ENCODE results near the gene TRIP12. TPM values are rescaled to one million over a fixed set of nuclear protein-coding genes. Genes with fewer than 3 reads are reported as not detected.

TRIP12 gene
- total and polyA plus RNA-seq, 2 donors (not counting 3 experiments of a cell fraction or from before 2014, with no cell fraction given): 53.8 to 278 TPM

GRCh38 chr2:229800997-229801754 lies 120.6 kb downstream of the TRIP12 start:
- no peak overlapping the region for H3K27ac ChIP-seq (ENCODE audit: insufficient read depth, low read depth, low read length)
- H3K9me1 ChIP-seq (replicated peaks; ENCODE audit: control insufficient read depth, extremely low read depth, insufficient read depth, low read length): no peaks in the 10 kb centered on the region
- H4K20me1 ChIP-seq (replicated peaks; ENCODE audit: control insufficient read depth, extremely low read depth, insufficient read depth, low read length): peaks cover 5% of the 10 kb centered on the region
- H3K9me3 ChIP-seq (replicated peaks; ENCODE audit: control insufficient read depth, insufficient read depth, low read length): no peaks in the 10 kb centered on the region
- H3K9ac ChIP-seq (replicated peaks; ENCODE audit: extremely low read depth, insufficient read depth, low read length): no peak overlapping the region
- H3K4me2 ChIP-seq (ENCODE audit: insufficient read depth, low read length): no peak overlapping the region
- TF ChIP-seq MAX (IDR thresholded peaks at IDR 0.05; ENCODE audit: insufficient read depth, insufficient read length) (no peak), FOS (IDR thresholded peaks at IDR 0.05; ENCODE audit: borderline replicate concordance, insufficient read depth, low read length) (no peak), POLR2AphosphoS5 (IDR thresholded peaks at IDR 0.05; ENCODE audit: insufficient read depth, low read depth, low read length) (no peak), EZH2 (IDR thresholded peaks at IDR 0.05; ENCODE audit: borderline replicate concordance, low read depth, low read length, severe bottlenecking) (no peak), POLR2A (IDR thresholded peaks at IDR 0.05; ENCODE audit: low read depth, low read length) (no peak), CTCF (IDR thresholded peaks at IDR 0.05; ENCODE audit: extremely low read depth in 1 of 2, insufficient read depth in 1 of 2, low read depth in 1 of 2, low read length in 2 of 2) (peak; percentile 64 to 69)
- H3K36me3 ChIP-seq (ENCODE audit: control insufficient read depth in 2 of 2, extremely low read depth in 1 of 2, insufficient read depth in 2 of 2, low read length in 2 of 2): peaks cover 10 to 40% of the 10 kb centered on the region in 2 experiments
- no peak overlapping the region for H3K4me3 ChIP-seq (replicated peaks in 1 of 3; ENCODE audit: insufficient read depth in 1 of 3, low read depth in 1 of 3, low read length in 3 of 3)
- no peak overlapping the region for H2AFZ ChIP-seq (ENCODE audit: low read depth, low read length)
- BruUV-seq (replicated peaks): no TSS peak
- ChIA-PET CTCF (interaction anchor here (0.6 to 2.2 kb wide), 54 partner anchors 8 to 997 kb away, joined by 3 to 50 read pairs (median 5); partner anchors contain the start of genes SLC16A14 and TRIP12), POLR2A (interaction anchor here (0.6 to 1.0 kb wide), 2 partner anchors 89 to 120 kb away, joined by 3 to 4 read pairs; partner anchors contain the start of gene TRIP12)
- intact Hi-C loops (cut with micrococcal nuclease): loop anchor here (1.0 to 5.0 kb wide), 6 partner anchors 110 to 359 kb away; partner anchors contain the start of genes FBXO36, SLC16A14 and TRIP12
- H3K79me2 ChIP-seq (ENCODE audit: control insufficient read depth, insufficient read depth, low read length): peaks cover 2% of the 10 kb centered on the region
- dilution Hi-C loops (cut with MboI; ENCODE audit: extremely low pct_ligation_motif_present, low sequenced_read_pairs): no loop called here
- FAIRE-seq (peak; percentile 62), DNase-seq (ENCODE audit: low read depth, low spot score) (peak; percentile 79)
- no peaks in the 10 kb centered on the region for H3K4me1 ChIP-seq (ENCODE audit: control insufficient read depth, extremely low read depth, insufficient read depth, low read length)
- H3K27me3 ChIP-seq (ENCODE audit: control insufficient read depth in 2 of 2, insufficient read depth in 2 of 2, low read length in 2 of 2): no peaks in the 10 kb centered on the region
